Left lobe of liver (tissue), 2 donors: ENCODE measurements around the gene MT1E. TPM values are rescaled to one million over a fixed set of nuclear protein-coding genes. Genes with fewer than 3 reads are reported as not detected.
A peak's percentile ranks its signal among the peaks of the same experiment; 100 is the strongest.
"Not testable (repeated sequence)": the region's sequence is repeated elsewhere in the genome, so short reads cannot be mapped to it uniquely, and the experiment has no call there.

Experiments
- ATAC-seq: fragments of 200-7000 bp; cut with Tn5 transposase; one replicate; pipeline ENCODE4 v1.9.1; 2020; ENCODE audit warnings: mild to moderate bottlenecking, moderate library complexity
- DNase-seq: peaks from one replicate; pipeline ENCODE4 v3.0.0-alpha.2; 2020; ENCODE audit warnings: low spot score
- total RNA-seq: library from RNA; stranded (reverse); gene quantifications from one replicate; pipeline ENCODE4 v1.2.1, GENCODE V29; 2021
- donor health status: DM: no; HTN: no; CAD: no; lungs with moderate emphysema.
- donor health status: DM: no; HTN: yes; CAD: no.

Gene MT1E
- total RNA-seq = 1,576 TPM

- peak; percentile 82 for ATAC-seq
- DNase-seq = peak; percentile 93
Observed at GRCh38 chr16:56625140-56625942, at the start of gene MT1E. TSS of gene MT1E (plus strand) at chr16:56625781. CDS start at chr16:56625852, 71 bp downstream.

- peak; percentile 100 for ATAC-seq
Observed at GRCh38 chr16:56576585-56577299, 48.8 kb upstream of the MT1E start.

GRCh38 chr16:56577300-56577625, 48.3 kb upstream of the MT1E start:
- no peak for ATAC-seq
- DNase-seq = no peak

More at GRCh38 chr16:56576585-56577299, 48.8 kb upstream of the MT1E start:
- peak; percentile 77 for DNase-seq

GRCh38 chr16:56580391-56581048, 45.1 kb upstream of the MT1E start:
- DNase-seq = no peak
- ATAC-seq = no peak

GRCh38 chr16:56582911-56583310, 42.7 kb upstream of the MT1E start:
- DNase-seq, ATAC-seq: not testable (repeated sequence)

- ATAC-seq = no peak
- no peak for DNase-seq
Observed at GRCh38 chr16:56583351-56584168, 42.0 kb upstream of the MT1E start.

- DNase-seq (no peak), ATAC-seq (no peak)
Observed at GRCh38 chr16:56584276-56584675, 41.3 kb upstream of the MT1E start.

- DNase-seq (no peak), ATAC-seq (no peak)
Observed at GRCh38 chr16:56588781-56589140, 36.8 kb upstream of the MT1E start.

GRCh38 chr16:56589141-56590039, 36.2 kb upstream of the MT1E start, which contains the start of gene MT3:
TSS of gene MT3 (plus strand) at chr16:56589528. CDS start at chr16:56589591, 63 bp downstream.
- ATAC-seq = peak; percentile 64
- no peak for DNase-seq

GRCh38 chr16:56591377-56592060, 34.1 kb upstream of the MT1E start:
- no peak for ATAC-seq
- no peak for DNase-seq

- DNase-seq (no peak), ATAC-seq (no peak)
Observed at GRCh38 chr16:56593573-56594291, 31.8 kb upstream of the MT1E start.

GRCh38 chr16:56594292-56594619, 31.3 kb upstream of the MT1E start:
- no peak for DNase-seq

GRCh38 chr16:56600398-56600999, 25.1 kb upstream of the MT1E start:
- no peak for DNase-seq
- ATAC-seq = peak; percentile 81

More at GRCh38 chr16:56594292-56594619, 31.3 kb upstream of the MT1E start:
- no peak for ATAC-seq

- ATAC-seq = no peak
- no peak for DNase-seq
Observed at GRCh38 chr16:56601325-56601724, 24.3 kb upstream of the MT1E start.

- peak; percentile 14 for ATAC-seq
- DNase-seq = no peak
Observed at GRCh38 chr16:56603589-56603988, 22.0 kb upstream of the MT1E start.

- no peak for DNase-seq
- no peak for ATAC-seq
Observed at GRCh38 chr16:56604966-56605365, 20.6 kb upstream of the MT1E start.

GRCh38 chr16:56605475-56605874, 20.1 kb upstream of the MT1E start:
- DNase-seq (no peak), ATAC-seq (no peak)

GRCh38 chr16:56606071-56606475, 19.5 kb upstream of the MT1E start:
- ATAC-seq (no peak), DNase-seq (peak; percentile 65)
